Measurements from ENCODE around the gene IQCH. TPM values are rescaled to one million over a fixed set of nuclear protein-coding genes. Genes with fewer than 3 reads are reported as not detected.

Gene IQCH
- total RNA-seq, 1 experiment from 2014 or later = 2.4 TPM

GRCh38 chr15:67551207-67551743, 296.7 kb downstream of the IQCH start:
- no peaks in the 10 kb centered on the region for H3K4me1 Mint-ChIP-seq (ENCODE audit: low read depth, unreplicated experiment)
- H3K27ac Mint-ChIP-seq (ENCODE audit: unreplicated experiment) = no peak overlapping the region
- H3K36me3 Mint-ChIP-seq (ENCODE audit: insufficient read depth, unreplicated experiment) = no peaks in the 10 kb centered on the region
- intact Hi-C loops (cut with micrococcal nuclease; ENCODE audit: unreplicated experiment) = no loop called here
- H3K9me3 Mint-ChIP-seq (ENCODE audit: unreplicated experiment) = no peaks in the 10 kb centered on the region
- Histone ChIP-seq H3K4me3 (ENCODE audit: low read depth, low read length) (no peak overlapping the region), H3K9me3 (no peaks in the 10 kb centered on the region), H3K27me3 (replicated peaks; ENCODE audit: control insufficient read depth, insufficient read depth, low read length) (no peaks in the 10 kb centered on the region), H3K36me3 (ENCODE audit: control insufficient read depth, insufficient read depth, low read length) (no peaks in the 10 kb centered on the region; the same call in 1 of the 2 replicates), H3K4me1 (no peaks in the 10 kb centered on the region)
- no peak for TF ChIP-seq CTCF (IDR thresholded peaks at IDR 0.05; ENCODE audit: insufficient read depth in 1 of 2, low read depth in 1 of 2, low read length in 1 of 2, severe bottlenecking in 1 of 2, unreplicated experiment in 1 of 2)
- BruUV-seq (replicated peaks) = no TSS peak
- no peaks in the 10 kb centered on the region for H3K27me3 Mint-ChIP-seq (ENCODE audit: insufficient read depth, unreplicated experiment)
- no peak for DNase-seq
- H3K4me3 Mint-ChIP-seq (ENCODE audit: unreplicated experiment) = no peak overlapping the region
- ChIA-PET POLR2A (no interaction called here), CTCF (no interaction called here)

Other genes starting within 250 kb of the IQCH start
- gene SMAD3, start 189.2 kb upstream of the IQCH start, total RNA-seq (2022) = 51.5 and 54.8 TPM in 2 replicates
- gene AAGAB, start 125 bp upstream of the IQCH start, total RNA-seq (2022) = 64.6 and 64.9 TPM in 2 replicates